Loucy (cell line): ENCODE data around the gene XRCC4.

Experiments
- H2AFZ ChIP-seq: fragments of 200-600 bp; sonication (generic); 2 replicates; pipeline ENCODE4 v1.6.0; 2016; ENCODE audit warnings: antibody characterized with exemption, mild to moderate bottlenecking, low read length, moderate library complexity
- H3F3A ChIP-seq: fragments of 200-600 bp; 2 replicates; pipeline ENCODE4 v1.6.0; 2016; ENCODE audit warnings: antibody characterized with exemption, low read depth, mild to moderate bottlenecking
- H3K27me3 ChIP-seq: fragments of 200-600 bp; sonication (generic); 2 replicates; pipeline ENCODE4 v1.6.1; 2014; ENCODE audit warnings: low read length, mild to moderate bottlenecking; ENCODE audit not compliant: insufficient read depth, poor library complexity, severe bottlenecking
- H3K36me3 ChIP-seq: fragments of 200-600 bp; sonication (generic); 2 replicates; pipeline ENCODE4 v1.6.1; 2016; ENCODE audit warnings: low read length; ENCODE audit not compliant: insufficient read depth
- H3K4me1 ChIP-seq: fragments of 200-600 bp; sonication (generic); 2 replicates; pipeline ENCODE4 v1.5.1; 2014; ENCODE audit warnings: low read length, mild to moderate bottlenecking; ENCODE audit not compliant: insufficient read depth, poor library complexity, severe bottlenecking
- H3K4me2 ChIP-seq: fragments of 200-600 bp; sonication (generic); 2 replicates; pipeline ENCODE4 v1.6.0; 2014; ENCODE audit warnings: antibody characterized with exemption, low read length, low read depth, mild to moderate bottlenecking; ENCODE audit not compliant: poor library complexity, severe bottlenecking
- H3K4me3 ChIP-seq: fragments of 200-600 bp; sonication (generic); 2 replicates; pipeline ENCODE4 v1.5.1; 2014; ENCODE audit warnings: low read length, mild to moderate bottlenecking, mixed read lengths; ENCODE audit not compliant: poor library complexity, severe bottlenecking
- H3K79me2 ChIP-seq: fragments of 200-600 bp; sonication (generic); 2 replicates; pipeline ENCODE4 v1.6.1; 2014; ENCODE audit warnings: low read length; ENCODE audit not compliant: insufficient read depth
- H3K9ac ChIP-seq: fragments of 200-600 bp; sonication (generic); 2 replicates; pipeline ENCODE4 v1.6.0; 2014; ENCODE audit warnings: mild to moderate bottlenecking, low read depth, low read length, moderate library complexity; ENCODE audit not compliant: poor library complexity, severe bottlenecking
- H3K9me2 ChIP-seq: fragments of 200-600 bp; sonication (generic); replicated peaks from 2 replicates; pipeline ENCODE4 v1.6.1; 2016; ENCODE audit warnings: low read depth, low read length, mixed read lengths
- H3K9me3 ChIP-seq: fragments of 200-600 bp; sonication (generic); 2 replicates; pipeline ENCODE4 v1.6.1; 2014; ENCODE audit warnings: mild to moderate bottlenecking, antibody characterized with exemption, low read length, low read depth; ENCODE audit not compliant: insufficient read depth
- H4K20me1 ChIP-seq: fragments of 200-600 bp; sonication (generic); 2 replicates; pipeline ENCODE4 v1.6.0; 2014; ENCODE audit warnings: antibody characterized with exemption, low read length, mild to moderate bottlenecking; ENCODE audit not compliant: insufficient read depth, poor library complexity, severe bottlenecking
- EZH2phosphoT487 ChIP-seq: fragments of 200-600 bp; IDR thresholded peaks from 2 replicates; pipeline ENCODE4 v1.6.1; 2018; ENCODE audit warnings: antibody characterized with exemption, mild to moderate bottlenecking, moderate library complexity, borderline replicate concordance
- TF ChIP-seq, protein P1 (sequence below): fragments of 200-600 bp; sonication (generic); conservative IDR thresholded peaks from 2 replicates; pipeline ENCODE4 v1.5.1; 2014; ENCODE audit warnings: mild to moderate bottlenecking, antibody characterized with exemption, low read length

The XRCC4 gene

DNA sequence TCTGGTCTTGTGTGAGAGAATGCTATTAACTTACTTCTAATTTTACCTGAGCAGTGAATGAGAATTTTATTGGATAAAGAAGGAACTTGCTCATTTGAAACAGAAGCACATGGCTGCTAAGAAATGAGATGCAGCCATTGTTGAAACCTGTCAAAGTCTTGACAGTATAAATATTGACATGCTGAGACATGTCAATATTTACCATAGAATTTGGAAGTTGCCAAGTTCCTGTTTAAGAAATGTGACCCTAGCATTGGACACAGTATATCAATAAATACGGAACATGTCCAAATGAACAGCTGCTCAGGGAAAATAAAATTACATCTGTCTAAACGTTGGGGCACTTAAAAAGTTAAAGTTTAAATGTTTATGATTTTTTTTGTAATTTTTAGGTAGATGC is 7.8 kb downstream of the XRCC4 start:
- Histone ChIP-seq H3K9me3 (peaks cover 3% of the 10 kb centered on the region; the same call in 1 of the 2 replicates), H3K27me3 (no peaks in the 10 kb centered on the region), H3K4me1 (no peaks in the 10 kb centered on the region), H3K9ac (no peak overlapping the region), H4K20me1 (no peaks in the 10 kb centered on the region), H3F3A (no peaks in the 10 kb centered on the region), H2AFZ (no peak overlapping the region), H3K4me3 (no peak overlapping the region), H3K4me2 (no peak overlapping the region), H3K36me3 (no peaks in the 10 kb centered on the region), H3K79me2 (peaks cover 9% of the 10 kb centered on the region; the same call in 1 of the 2 replicates), H3K9me2 (no peaks in the 10 kb centered on the region)
- no peak for TF ChIP-seq EZH2phosphoT487
- TF ChIP-seq, protein P1, sequence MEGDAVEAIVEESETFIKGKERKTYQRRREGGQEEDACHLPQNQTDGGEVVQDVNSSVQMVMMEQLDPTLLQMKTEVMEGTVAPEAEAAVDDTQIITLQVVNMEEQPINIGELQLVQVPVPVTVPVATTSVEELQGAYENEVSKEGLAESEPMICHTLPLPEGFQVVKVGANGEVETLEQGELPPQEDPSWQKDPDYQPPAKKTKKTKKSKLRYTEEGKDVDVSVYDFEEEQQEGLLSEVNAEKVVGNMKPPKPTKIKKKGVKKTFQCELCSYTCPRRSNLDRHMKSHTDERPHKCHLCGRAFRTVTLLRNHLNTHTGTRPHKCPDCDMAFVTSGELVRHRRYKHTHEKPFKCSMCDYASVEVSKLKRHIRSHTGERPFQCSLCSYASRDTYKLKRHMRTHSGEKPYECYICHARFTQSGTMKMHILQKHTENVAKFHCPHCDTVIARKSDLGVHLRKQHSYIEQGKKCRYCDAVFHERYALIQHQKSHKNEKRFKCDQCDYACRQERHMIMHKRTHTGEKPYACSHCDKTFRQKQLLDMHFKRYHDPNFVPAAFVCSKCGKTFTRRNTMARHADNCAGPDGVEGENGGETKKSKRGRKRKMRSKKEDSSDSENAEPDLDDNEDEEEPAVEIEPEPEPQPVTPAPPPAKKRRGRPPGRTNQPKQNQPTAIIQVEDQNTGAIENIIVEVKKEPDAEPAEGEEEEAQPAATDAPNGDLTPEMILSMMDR, result no peak

DNA sequence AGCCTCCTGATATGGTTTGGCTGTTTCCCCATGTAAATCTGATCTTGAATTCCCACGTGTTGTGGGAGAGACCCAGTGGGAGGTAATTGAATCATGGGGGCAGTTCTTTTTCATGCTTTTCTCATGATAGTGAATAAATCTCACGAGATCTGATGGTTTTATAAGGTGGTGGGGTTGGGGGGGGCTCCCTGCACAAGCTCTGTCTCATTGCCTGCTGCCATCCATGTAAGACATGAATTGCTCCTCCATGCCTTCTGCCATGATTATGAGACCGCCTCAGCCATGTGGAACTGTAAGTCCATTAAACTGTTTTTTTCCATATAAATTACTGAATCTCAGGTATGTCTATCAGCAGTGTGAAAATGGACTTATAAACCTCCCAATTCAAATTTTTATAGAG is 12.8 kb downstream of the XRCC4 start:
- Histone ChIP-seq H3K27me3 (no peaks in the 10 kb centered on the region), H3K4me2 (no peak overlapping the region), H3K36me3 (no peaks in the 10 kb centered on the region; the same call in 1 of the 2 replicates), H2AFZ (no peak overlapping the region), H3K9me3 (peaks cover 21% of the 10 kb centered on the region; the same call in 1 of the 2 replicates), H3K4me3 (no peak overlapping the region), H3K9me2 (no peaks in the 10 kb centered on the region), H3F3A (peaks cover 7% of the 10 kb centered on the region; the same call in 1 of the 2 replicates), H4K20me1 (no peaks in the 10 kb centered on the region), H3K79me2 (peaks cover 11% of the 10 kb centered on the region; the same call in 1 of the 2 replicates), H3K9ac (no peak overlapping the region), H3K4me1 (peaks cover 6% of the 10 kb centered on the region)
- TF ChIP-seq EZH2phosphoT487, result no peak
- TF ChIP-seq, protein P1, result no peak

DNA sequence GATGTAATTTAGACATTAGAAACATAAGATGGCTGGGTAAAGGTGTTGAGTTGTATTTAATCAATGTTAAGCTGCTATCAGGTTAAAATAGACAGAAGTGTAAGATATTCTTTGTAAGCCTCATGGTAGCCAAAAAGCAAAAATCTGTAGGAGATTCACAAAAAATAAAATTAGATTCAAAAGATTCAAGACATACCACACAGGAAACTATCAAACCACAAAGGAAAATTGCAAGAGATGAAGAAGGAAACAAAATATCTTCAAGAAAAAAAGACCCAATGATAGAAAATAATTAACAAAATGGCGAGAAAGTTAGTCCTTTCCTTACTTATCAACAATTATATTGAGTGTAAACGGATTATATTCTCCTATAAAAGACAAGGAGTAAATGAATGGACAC is 15.3 kb downstream of the XRCC4 start:
- TF ChIP-seq EZH2phosphoT487, result no peak
- TF ChIP-seq, protein P1, result no peak
- Histone ChIP-seq H3K9me2 (no peaks in the 10 kb centered on the region), H3K27me3 (no peaks in the 10 kb centered on the region), H3K36me3 (no peaks in the 10 kb centered on the region; the same call in 1 of the 2 replicates), H3K79me2 (peaks cover 14% of the 10 kb centered on the region; the same call in 1 of the 2 replicates), H3K4me3 (no peak overlapping the region), H3K4me1 (peaks cover 6% of the 10 kb centered on the region), H3K9me3 (peaks cover 21% of the 10 kb centered on the region; the same call in 1 of the 2 replicates), H3F3A (peaks cover 7% of the 10 kb centered on the region; the same call in 1 of the 2 replicates), H2AFZ (no peak overlapping the region), H3K9ac (no peak overlapping the region), H4K20me1 (no peaks in the 10 kb centered on the region), H3K4me2 (no peak overlapping the region)
